MCF 10A (cell line): ENCODE data around the gene DLAT. TPM values are rescaled to one million over a fixed set of nuclear protein-coding genes. Genes with fewer than 3 reads are reported as not detected.
"Not testable (repeated sequence)": the region's sequence is repeated elsewhere in the genome, so short reads cannot be mapped to it uniquely, and the experiment has no call there.

Experiments
- BruUV-seq: library from RNA; stranded (reverse); fragments of 400-500 nt; replicated peaks from 2 replicates; lab custom pipeline; 2021; lab: Mats Ljungman, UMichigan
- CTCF ChIA-PET: fragments of 300-600 bp; sonication (Branson Sonifier 250); formaldehyde crosslinking; extraction: SDS; loops from one replicate; lab custom pipeline; 2021; ENCODE audit warnings: antibody characterized with exemption, inconsistent platforms; lab: Yijun Ruan, JAX
- POLR2A ChIA-PET: fragments of 300-600, 350-650 bp; sonication (Branson Sonifier 250); formaldehyde crosslinking; extraction: SDS; loops from one replicate; lab custom pipeline; 2020; ENCODE audit warnings: antibody characterized with exemption, inconsistent platforms; lab: Yijun Ruan, JAX
- DNase-seq: peaks from one replicate; pipeline ENCODE4 v3.0.0-alpha.2; 2018; ENCODE audit not compliant: unreplicated experiment
- H3K27ac Mint-ChIP-seq: one replicate; pipeline ENCODE4 v1.8.0; 2022; ENCODE audit warnings: mild to moderate bottlenecking, low read depth, mixed read lengths; ENCODE audit not compliant: unreplicated experiment
- H3K27me3 Mint-ChIP-seq: one replicate; pipeline ENCODE4 v1.8.0; 2022; ENCODE audit warnings: mixed read lengths; ENCODE audit not compliant: insufficient read depth, unreplicated experiment
- H3K36me3 Mint-ChIP-seq: one replicate; pipeline ENCODE4 v1.8.0; 2022; ENCODE audit warnings: mild to moderate bottlenecking, moderate library complexity, mixed read lengths; ENCODE audit not compliant: insufficient read depth, unreplicated experiment
- H3K4me1 Mint-ChIP-seq: one replicate; pipeline ENCODE4 v1.8.0; 2022; ENCODE audit warnings: mixed read lengths; ENCODE audit not compliant: insufficient read depth, unreplicated experiment
- H3K4me3 Mint-ChIP-seq: one replicate; pipeline ENCODE4 v1.8.0; 2022; ENCODE audit warnings: mild to moderate bottlenecking, moderate library complexity, mixed read lengths; ENCODE audit not compliant: unreplicated experiment
- H3K9me3 Mint-ChIP-seq: one replicate; pipeline ENCODE4 v1.8.0; 2022; ENCODE audit warnings: mixed read lengths; ENCODE audit not compliant: unreplicated experiment
- intact Hi-C: fragments of 100-400 bp; cut with micrococcal nuclease; formaldehyde crosslinking; loops from 2 replicates; pipeline ENCODE4 v1.14.1; 2022
- total RNA-seq: library from RNA; stranded (reverse); gene quantifications from 2 replicates; pipeline ENCODE4 v1.2.3, GENCODE V29; 2022
- TF ChIP-seq, protein P1 (sequence below): fragments of 200-600 bp; IDR thresholded peaks from one replicate; pipeline ENCODE4 v1.8.0; 2022; ENCODE audit warnings: antibody characterized with exemption, mild to moderate bottlenecking; ENCODE audit not compliant: unreplicated experiment

The DLAT gene
- total RNA-seq, 1 experiment from 2014 or later = 43.3 TPM

GRCh38 chr11:112085822-112086421 is 60.7 kb downstream of the DLAT start:
- ChIA-PET CTCF (interaction anchor here (0.9 kb wide), 1 partner anchor 193 kb away, joined by 5 read pairs; no protein-coding TSS in a partner anchor), POLR2A (interaction anchor here (0.6 to 5.2 kb wide), 43 partner anchors 10 to 483 kb away, joined by 3 to 71 read pairs (median 5); partner anchors contain the start of genes ALG9, BCO2, DIXDC1 and DLAT)
- H3K4me3 Mint-ChIP-seq = peak overlapping the region; percentile 88
- intact Hi-C loops = loop anchor here (1.0 kb wide), 3 partner anchors 89 to 207 kb away; partner anchors contain the start of genes BCO2, CFAP68 and FDXACB1
- no peaks in the 10 kb centered on the region for H3K9me3 Mint-ChIP-seq
- TF ChIP-seq, protein P1, sequence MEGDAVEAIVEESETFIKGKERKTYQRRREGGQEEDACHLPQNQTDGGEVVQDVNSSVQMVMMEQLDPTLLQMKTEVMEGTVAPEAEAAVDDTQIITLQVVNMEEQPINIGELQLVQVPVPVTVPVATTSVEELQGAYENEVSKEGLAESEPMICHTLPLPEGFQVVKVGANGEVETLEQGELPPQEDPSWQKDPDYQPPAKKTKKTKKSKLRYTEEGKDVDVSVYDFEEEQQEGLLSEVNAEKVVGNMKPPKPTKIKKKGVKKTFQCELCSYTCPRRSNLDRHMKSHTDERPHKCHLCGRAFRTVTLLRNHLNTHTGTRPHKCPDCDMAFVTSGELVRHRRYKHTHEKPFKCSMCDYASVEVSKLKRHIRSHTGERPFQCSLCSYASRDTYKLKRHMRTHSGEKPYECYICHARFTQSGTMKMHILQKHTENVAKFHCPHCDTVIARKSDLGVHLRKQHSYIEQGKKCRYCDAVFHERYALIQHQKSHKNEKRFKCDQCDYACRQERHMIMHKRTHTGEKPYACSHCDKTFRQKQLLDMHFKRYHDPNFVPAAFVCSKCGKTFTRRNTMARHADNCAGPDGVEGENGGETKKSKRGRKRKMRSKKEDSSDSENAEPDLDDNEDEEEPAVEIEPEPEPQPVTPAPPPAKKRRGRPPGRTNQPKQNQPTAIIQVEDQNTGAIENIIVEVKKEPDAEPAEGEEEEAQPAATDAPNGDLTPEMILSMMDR = no peak
- peaks cover 37% of the 10 kb centered on the region for H3K4me1 Mint-ChIP-seq
- peak; percentile 44 for DNase-seq
- BruUV-seq = TSS peak; percentile 67
- peak overlapping the region; percentile 95 for H3K27ac Mint-ChIP-seq
- no peaks in the 10 kb centered on the region for H3K27me3 Mint-ChIP-seq
- peaks cover 84% of the 10 kb centered on the region for H3K36me3 Mint-ChIP-seq

GRCh38 chr11:112086422-112087191 is 61.4 kb downstream of the DLAT start, which contains the start of the genes SDHD and TIMM8B:
Gene SDHD, plus strand, starts transcription at chr11:112086873. Its CDS starts 35 bp downstream, at chr11:112086908.
Gene TIMM8B, minus strand, starts transcription at chr11:112086756. Its CDS starts 33 bp downstream, at chr11:112086723.
- H3K4me1 Mint-ChIP-seq = peaks cover 43% of the 10 kb centered on the region

GRCh38 chr11:112087212-112087611 is 62.0 kb downstream of the DLAT start:
- DNase-seq = no peak

More at GRCh38 chr11:112086422-112087191, 61.4 kb downstream of the DLAT start, which contains the start of the genes SDHD and TIMM8B:
- DNase-seq = peak; percentile 99
- Mint-ChIP-seq H3K27me3 (no peaks in the 10 kb centered on the region), H3K27ac (peak within 1 kb of the TSS; percentile 95), H3K4me3 (peak within 1 kb of the TSS; percentile 88), H3K36me3 (peaks cover 84% of the 10 kb centered on the region), H3K9me3 (no peaks in the 10 kb centered on the region)
- intact Hi-C loops = loop anchor here (1.0 kb wide), 3 partner anchors 89 to 207 kb away; partner anchors contain the start of genes BCO2, CFAP68 and FDXACB1
- ChIA-PET CTCF (interaction anchor here (0.6 to 1.8 kb wide), 5 partner anchors 12 to 194 kb away, joined by 3 to 5 read pairs (median 3); partner anchors contain the start of genes NKAPD1 and PIH1D2), POLR2A (interaction anchor here (0.6 to 5.2 kb wide), 57 partner anchors 8 to 484 kb away, joined by 3 to 71 read pairs (median 4); partner anchors contain the start of genes ALG9, BCO2, DIXDC1 and DLAT)
- no TSS peak for BruUV-seq
- TF ChIP-seq, protein P1 = peak; percentile 21

GRCh38 chr11:112095302-112095701 is 70.1 kb downstream of the DLAT start:
- ChIA-PET POLR2A (interaction anchor here (2.6 kb wide), 1 partner anchor 9 kb away, joined by 18 read pairs; the partner anchor contains the start of genes SDHD and TIMM8B), CTCF (interaction anchor here (4.8 kb wide), 1 partner anchor 17 kb away, joined by 26 read pairs; no protein-coding TSS in a partner anchor)
- H3K9me3 Mint-ChIP-seq, H3K27me3 Mint-ChIP-seq, intact Hi-C loops, H3K4me3 Mint-ChIP-seq, DNase-seq, H3K4me1 Mint-ChIP-seq, H3K27ac Mint-ChIP-seq: not testable (repeated sequence)
- TSS peak; percentile 54 for BruUV-seq
- peaks cover 72% of the 10 kb centered on the region for H3K36me3 Mint-ChIP-seq

More at GRCh38 chr11:112087212-112087611, 62.0 kb downstream of the DLAT start:
- TF ChIP-seq, protein P1 = no peak
- Mint-ChIP-seq H3K4me1 (peaks cover 44% of the 10 kb centered on the region), H3K36me3 (peaks cover 84% of the 10 kb centered on the region), H3K9me3 (no peaks in the 10 kb centered on the region), H3K27me3 (no peaks in the 10 kb centered on the region), H3K27ac (peak overlapping the region; percentile 95), H3K4me3 (peak overlapping the region; percentile 88)
- TSS peak; percentile 28 for BruUV-seq
- ChIA-PET CTCF (interaction anchor here (0.6 to 2.5 kb wide), 6 partner anchors 11 to 193 kb away, joined by 3 to 12 read pairs (median 4); partner anchors contain the start of genes NKAPD1 and PIH1D2), POLR2A (interaction anchor here (0.6 to 5.2 kb wide), 41 partner anchors 9 to 372 kb away, joined by 3 to 71 read pairs (median 5); partner anchors contain the start of genes ALG9, DIXDC1, IL18 and NKAPD1)
- intact Hi-C loops = no loop called here
